HEK293 (cell line): ENCODE data around the gene GTF2F1.

Experiments
- FEZF1 ChIP-seq: fragments of 450-650 bp; formaldehyde crosslinking; IDR thresholded peaks from 2 replicates; pipeline ENCODE4 v1.5.1; 2016; ENCODE audit warnings: missing biosample characterization, missing genetic modification characterization
- INSM2 ChIP-seq: fragments of 450-650 bp; formaldehyde crosslinking; IDR thresholded peaks from 2 replicates; pipeline ENCODE4 v1.5.1; 2016; ENCODE audit warnings: missing biosample characterization, missing genetic modification characterization
- KLF1 ChIP-seq: fragments of 450-650 bp; formaldehyde crosslinking; IDR thresholded peaks from 2 replicates; pipeline ENCODE4 v1.5.1; 2016; ENCODE audit warnings: missing biosample characterization, missing genetic modification characterization
- KLF7 ChIP-seq: fragments of 450-650 bp; formaldehyde crosslinking; IDR thresholded peaks from 2 replicates; pipeline ENCODE4 v1.5.1; 2016; ENCODE audit warnings: missing biosample characterization, missing genetic modification characterization, borderline replicate concordance
- MEIS1 ChIP-seq: sonication (generic); formaldehyde crosslinking; IDR thresholded peaks from 2 replicates; pipeline ENCODE4 v1.8.1; 2022; ENCODE audit warnings: missing genetic modification reagents, mild to moderate bottlenecking, borderline replicate concordance
- OSR2 ChIP-seq: fragments of 450-650 bp; formaldehyde crosslinking; IDR thresholded peaks from 2 replicates; pipeline ENCODE4 v1.5.1; 2016; ENCODE audit warnings: missing biosample characterization, missing genetic modification characterization
- PRDM2 ChIP-seq: fragments of 450-650 bp; formaldehyde crosslinking; IDR thresholded peaks from 2 replicates; pipeline ENCODE4 v1.5.1; 2016; ENCODE audit warnings: missing biosample characterization, missing genetic modification characterization, borderline replicate concordance
- TSHZ1 ChIP-seq: fragments of 450-650 bp; formaldehyde crosslinking; IDR thresholded peaks from 2 replicates; pipeline ENCODE4 v1.5.1; 2016; ENCODE audit warnings: missing biosample characterization, missing genetic modification characterization, borderline replicate concordance
- ZBTB21 ChIP-seq: fragments of 450-650 bp; formaldehyde crosslinking; IDR thresholded peaks from 2 replicates; pipeline ENCODE4 v1.5.1; 2017; ENCODE audit warnings: missing biosample characterization, missing genetic modification characterization
- ZBTB44 ChIP-seq: fragments of 450-650 bp; IDR thresholded peaks from 2 replicates; pipeline ENCODE4 v1.5.1; 2018; ENCODE audit warnings: missing biosample characterization, mild to moderate bottlenecking, missing genetic modification characterization
- ZBTB6 ChIP-seq: fragments of 450-650 bp; formaldehyde crosslinking; IDR thresholded peaks from 2 replicates; pipeline ENCODE4 v1.5.1; 2017; ENCODE audit warnings: missing biosample characterization, missing genetic modification characterization
- ZEB2 ChIP-seq: fragments of 450-650 bp; formaldehyde crosslinking; IDR thresholded peaks from 2 replicates; pipeline ENCODE4 v1.5.1; 2016; ENCODE audit warnings: missing biosample characterization, missing genetic modification characterization
- ZNF169 ChIP-seq: fragments of 450-650 bp; formaldehyde crosslinking; IDR thresholded peaks from 2 replicates; pipeline ENCODE4 v1.5.1; 2016; ENCODE audit warnings: missing biosample characterization, missing genetic modification characterization
- ZNF274 ChIP-seq, 2 experiments: fragments of 200-500 bp in 1 of 2; fragments of 450-650 bp in 1 of 2; sonication (Bioruptor generic) in 1 of 2; formaldehyde crosslinking in 1 of 2; IDR thresholded peaks; 2 replicates each; pipeline versions ENCODE4 v1.5.1 to v1.6.1; 2014 to 2016; ENCODE audit warnings: borderline replicate concordance in 1 of 2, inconsistent platforms in 1 of 2, low read length in 1 of 2, missing biosample characterization in 1 of 2, missing genetic modification characterization in 1 of 2
- ZNF335 ChIP-seq: fragments of 450-650 bp; formaldehyde crosslinking; conservative IDR thresholded peaks from 2 replicates; pipeline ENCODE4 v1.5.1; 2016; ENCODE audit warnings: missing biosample characterization, missing genetic modification characterization
- ZNF544 ChIP-seq: fragments of 450-650 bp; formaldehyde crosslinking; IDR thresholded peaks from 2 replicates; pipeline ENCODE4 v1.5.0; 2017; ENCODE audit warnings: missing biosample characterization, missing genetic modification characterization
- ZNF621 ChIP-seq: fragments of 450-650 bp; formaldehyde crosslinking; IDR thresholded peaks from 2 replicates; pipeline ENCODE4 v1.5.1; 2017; ENCODE audit warnings: missing biosample characterization, missing genetic modification characterization
- ZNF626 ChIP-seq: fragments of 450-650 bp; sonication (Bioruptor Pico); formaldehyde crosslinking; IDR thresholded peaks from 2 replicates; pipeline ENCODE4 v1.5.1; 2018; ENCODE audit warnings: missing biosample characterization, missing genetic modification characterization, inconsistent platforms
- ZNF639 ChIP-seq: fragments of 450-650 bp; formaldehyde crosslinking; IDR thresholded peaks from 2 replicates; pipeline ENCODE4 v1.5.1; 2016; ENCODE audit warnings: missing biosample characterization, missing genetic modification characterization
- ZNF645 ChIP-seq: fragments of 450-650 bp; formaldehyde crosslinking; IDR thresholded peaks from 2 replicates; pipeline ENCODE4; 2016; ENCODE audit warnings: missing biosample characterization, missing genetic modification characterization
- ZNF701 ChIP-seq: fragments of 450-650 bp; formaldehyde crosslinking; IDR thresholded peaks from 2 replicates; pipeline ENCODE4 v1.5.1; 2016; ENCODE audit warnings: missing biosample characterization, missing genetic modification characterization
- ZNF768 ChIP-seq: fragments of 450-650 bp; formaldehyde crosslinking; IDR thresholded peaks from 2 replicates; pipeline ENCODE4 v1.5.1; 2018; ENCODE audit warnings: missing biosample characterization, mild to moderate bottlenecking, missing genetic modification characterization

Gene GTF2F1

GRCh38 chr19:6373096-6373812, 19.7 kb downstream of the GTF2F1 start (continued):
- TF ChIP-seq PRDM2 (no peak), ZNF768 (no peak), ZNF335 (tag by site-specific recombination) (0 out of 2 replicates have a peak, but pooled peaks have one; percentile 6), OSR2 (tag by site-specific recombination) (no peak), ZNF645 (tag by site-specific recombination) (no peak), INSM2 (0 out of 2 replicates have a peak, but pooled peaks have one; percentile 23), KLF1 (tag by site-specific recombination) (peak; percentile 75), ZBTB44 (tag by site-specific recombination) (no peak), ZNF621 (no peak), ZNF274 (IDR thresholded peaks at IDR 0.05; ENCODE audit: low read length) (no peak), ZNF274 (tag by site-specific recombination; IDR thresholded peaks at IDR 0.05; ENCODE audit: borderline replicate concordance) (no peak), ZNF544 (tag by site-specific recombination) (no peak), KLF7 (tag by site-specific recombination) (no peak), ZNF701 (tag by site-specific recombination) (no peak), FEZF1 (tag by site-specific recombination) (no peak), TSHZ1 (tag by site-specific recombination) (no peak), MEIS1 (no peak), ZBTB6 (tag by site-specific recombination) (no peak), ZNF639 (tag by site-specific recombination) (no peak), ZNF626 (no peak), ZEB2 (tag by site-specific recombination) (no peak), ZNF169 (no peak), ZBTB21 (no peak)
